Astrocyte of the cerebellum (primary cell): Measurements from ENCODE around the gene TMEM236.

Experiments used
- DNase-seq: peaks from one replicate; pipeline ENCODE4 v3.0.0-alpha.2; 2011; ENCODE audit warnings: low read depth
- H3K4me3 ChIP-seq: 2 replicates; pipeline ENCODE4 v1.5.1; 2011; ENCODE audit warnings: mild to moderate bottlenecking, low read depth, low read length, moderate library complexity
- in situ Hi-C: cut with HindIII; loops from 2 replicates; pipeline ENCODE4 v1.10.0; 2017; ENCODE audit warnings: low sequenced_read_pairs
- TF ChIP-seq, protein P1 (sequence below): IDR thresholded peaks from 2 replicates; pipeline ENCODE4 v1.5.1; 2012; ENCODE audit warnings: low read length, low read depth, moderate library complexity, mild to moderate bottlenecking; ENCODE audit errors: missing control alignments

Gene TMEM236, protein sequence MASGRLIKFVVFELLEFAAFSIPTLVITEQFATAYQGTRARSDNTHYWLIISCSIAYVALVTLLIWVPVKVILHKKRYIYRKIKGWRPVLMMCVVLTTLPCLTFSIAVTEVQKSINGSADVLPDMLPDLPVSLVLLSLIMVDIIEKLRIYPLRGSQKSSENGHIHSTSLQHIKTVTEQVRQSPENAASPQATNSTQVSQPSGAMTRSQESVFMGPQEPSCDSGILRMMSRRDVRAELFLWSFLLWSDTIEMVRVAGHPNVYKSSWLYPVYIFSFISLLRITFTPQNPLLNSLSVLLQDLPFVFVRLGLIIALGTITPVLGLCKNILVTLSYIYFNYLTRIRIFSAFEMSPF

DNA sequence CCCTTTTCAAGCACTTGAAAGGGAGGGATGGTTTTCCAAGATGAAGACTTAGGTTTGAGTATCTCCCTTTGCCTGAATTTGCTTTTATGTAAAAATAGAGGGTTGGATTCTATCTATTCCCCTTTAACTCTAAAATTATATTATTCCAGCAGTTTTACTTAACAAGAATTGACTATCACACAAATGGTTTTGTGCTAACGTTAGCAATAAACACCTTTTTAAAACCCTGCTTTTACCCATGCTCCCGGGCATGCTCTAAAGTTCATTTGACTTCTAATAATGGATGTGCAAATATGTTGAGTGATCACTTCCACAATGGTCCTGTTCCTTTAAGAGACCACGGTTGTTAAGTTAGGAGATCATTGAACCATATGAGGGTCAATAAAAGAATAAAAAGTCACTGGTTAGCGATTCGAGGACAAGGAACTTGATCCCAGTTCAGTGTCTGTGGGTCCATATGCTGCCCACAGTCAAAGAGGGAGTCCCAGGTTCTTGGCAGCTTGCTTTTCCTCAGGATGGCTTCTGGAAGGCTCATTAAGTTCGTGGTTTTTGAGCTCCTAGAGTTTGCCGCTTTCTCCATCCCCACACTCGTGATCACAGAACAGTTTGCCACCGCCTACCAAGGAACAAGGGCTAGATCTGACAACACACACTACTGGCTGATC, at the start of gene TMEM236:
Gene TMEM236 (plus strand): TSS at position 421 of the 665 bp plus-strand sequence. CDS start 95 bp downstream, at position 516.
- TF ChIP-seq, protein P1, sequence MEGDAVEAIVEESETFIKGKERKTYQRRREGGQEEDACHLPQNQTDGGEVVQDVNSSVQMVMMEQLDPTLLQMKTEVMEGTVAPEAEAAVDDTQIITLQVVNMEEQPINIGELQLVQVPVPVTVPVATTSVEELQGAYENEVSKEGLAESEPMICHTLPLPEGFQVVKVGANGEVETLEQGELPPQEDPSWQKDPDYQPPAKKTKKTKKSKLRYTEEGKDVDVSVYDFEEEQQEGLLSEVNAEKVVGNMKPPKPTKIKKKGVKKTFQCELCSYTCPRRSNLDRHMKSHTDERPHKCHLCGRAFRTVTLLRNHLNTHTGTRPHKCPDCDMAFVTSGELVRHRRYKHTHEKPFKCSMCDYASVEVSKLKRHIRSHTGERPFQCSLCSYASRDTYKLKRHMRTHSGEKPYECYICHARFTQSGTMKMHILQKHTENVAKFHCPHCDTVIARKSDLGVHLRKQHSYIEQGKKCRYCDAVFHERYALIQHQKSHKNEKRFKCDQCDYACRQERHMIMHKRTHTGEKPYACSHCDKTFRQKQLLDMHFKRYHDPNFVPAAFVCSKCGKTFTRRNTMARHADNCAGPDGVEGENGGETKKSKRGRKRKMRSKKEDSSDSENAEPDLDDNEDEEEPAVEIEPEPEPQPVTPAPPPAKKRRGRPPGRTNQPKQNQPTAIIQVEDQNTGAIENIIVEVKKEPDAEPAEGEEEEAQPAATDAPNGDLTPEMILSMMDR, result no peak
- no peak for DNase-seq
- H3K4me3 ChIP-seq, result no peak within 1 kb of the TSS
- in situ Hi-C loops, result no loop called here

DNA sequence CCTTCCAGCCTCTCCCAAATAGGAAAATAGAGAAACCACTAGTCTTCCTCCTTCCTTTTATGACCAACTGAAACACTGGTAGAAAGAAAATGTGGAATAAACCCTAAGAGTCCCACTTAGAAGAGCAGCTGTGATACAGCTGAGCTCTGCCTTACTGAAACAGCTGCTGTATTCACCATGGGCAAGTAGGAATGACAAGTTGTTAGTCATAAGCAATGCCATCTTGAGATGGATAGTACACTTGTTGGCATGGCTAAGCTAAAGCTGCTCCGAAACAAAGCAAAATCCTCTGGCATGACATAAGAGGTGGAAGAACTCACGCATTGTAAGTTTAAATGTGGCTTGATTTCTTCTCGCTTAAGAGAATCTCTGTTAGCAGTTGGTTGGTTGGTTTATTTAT, 48.3 kb upstream of the TMEM236 start:
- in situ Hi-C loops, result no loop called here
- DNase-seq, result no peak
- TF ChIP-seq, protein P1, result no peak
- H3K4me3 ChIP-seq, result no peak overlapping the region

DNA sequence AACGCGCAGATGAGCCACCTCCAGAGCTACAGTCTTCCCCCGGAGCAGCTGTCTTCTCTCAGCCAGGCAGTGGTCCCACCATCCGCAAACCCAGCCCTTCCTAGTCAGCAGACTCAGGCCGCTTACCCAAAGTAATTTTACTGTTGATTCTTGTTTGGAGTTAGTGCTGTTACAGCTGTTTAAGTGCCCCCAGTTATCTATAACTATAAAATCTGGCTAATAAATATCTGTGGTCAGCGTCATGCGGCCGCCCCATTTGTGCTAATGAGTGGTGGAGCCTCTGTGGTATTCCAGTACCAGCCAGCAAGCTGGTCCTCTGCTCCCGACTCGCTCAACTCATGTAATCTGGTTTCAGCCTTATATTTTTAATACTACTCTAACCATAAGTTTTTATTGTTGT, 43.2 kb upstream of the TMEM236 start:
- no peak for DNase-seq
- TF ChIP-seq, protein P1, result no peak
- in situ Hi-C loops, result loop anchor here (5.0 kb wide), 1 partner anchor 37 kb away; no protein-coding TSS in a partner anchor
- H3K4me3 ChIP-seq, result no peak overlapping the region

DNA sequence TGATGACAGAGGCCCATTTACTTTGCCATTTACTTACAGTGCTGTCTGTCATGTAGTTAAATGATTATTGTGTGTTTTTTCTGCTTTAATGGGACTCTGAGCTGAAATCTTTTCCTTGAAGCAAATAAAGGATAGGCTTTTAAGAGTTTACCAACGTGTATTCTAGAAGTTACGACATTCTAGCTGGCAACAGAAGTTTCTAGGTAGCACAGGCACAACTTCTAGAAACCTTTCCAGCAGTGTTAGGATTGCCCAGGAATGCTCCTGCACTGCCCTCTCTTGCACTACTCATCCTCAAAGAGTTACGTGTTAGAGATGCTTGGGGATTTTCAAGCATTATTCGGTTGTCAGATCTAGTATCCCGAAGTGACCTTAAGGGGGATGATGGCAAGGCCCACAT, 42.5 kb upstream of the TMEM236 start:
- no peak overlapping the region for H3K4me3 ChIP-seq
- no peak for DNase-seq
- TF ChIP-seq, protein P1, result no peak
- in situ Hi-C loops, result loop anchor here (5.0 kb wide), 1 partner anchor 37 kb away; no protein-coding TSS in a partner anchor

DNA sequence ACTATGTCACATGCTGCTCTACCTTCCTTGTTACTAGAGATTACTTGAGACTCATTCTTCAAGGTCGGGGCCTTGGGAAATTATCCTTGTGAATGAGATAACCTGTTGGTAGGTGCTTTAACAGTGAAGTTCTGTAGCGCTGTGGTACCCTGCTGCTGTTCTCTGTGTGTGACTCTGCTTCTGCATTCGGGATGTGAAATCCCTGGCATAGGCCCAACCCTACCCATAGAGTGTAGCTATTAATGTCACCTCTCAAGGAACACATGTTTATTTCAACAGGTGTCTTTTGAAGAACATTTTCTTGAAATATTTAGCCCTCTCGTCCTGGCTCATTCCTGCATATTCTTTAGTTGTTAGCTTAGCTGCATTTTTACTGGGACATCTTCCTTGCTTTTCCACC, 41.8 kb upstream of the TMEM236 start:
- TF ChIP-seq, protein P1, result no peak
- H3K4me3 ChIP-seq, result no peak overlapping the region
- in situ Hi-C loops, result no loop called here
- no peak for DNase-seq

DNA sequence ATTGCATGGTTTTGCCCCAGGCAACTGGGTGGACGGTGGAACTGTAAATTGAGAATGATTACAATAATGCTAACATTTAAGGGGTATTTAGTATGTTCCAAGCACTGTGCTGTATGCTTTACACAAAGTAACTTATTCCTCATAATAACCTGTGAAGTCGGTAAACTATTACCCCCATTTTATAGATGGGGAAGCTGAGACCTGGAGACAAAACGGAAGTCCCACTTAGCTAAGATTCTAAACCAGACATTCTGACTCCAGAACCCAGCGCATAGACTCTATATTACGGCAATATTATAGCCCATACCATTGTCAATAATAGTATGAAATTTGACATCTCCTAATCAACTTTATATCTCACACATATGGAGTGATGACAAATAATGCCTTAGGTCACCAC, 39.9 kb upstream of the TMEM236 start:
- TF ChIP-seq, protein P1, result no peak
- DNase-seq, result no peak
- in situ Hi-C loops, result no loop called here
- no peak overlapping the region for H3K4me3 ChIP-seq
